KOPT-K1 (cell line): Measurements from ENCODE around the gene SPG7.

Experiments
- H3K27ac ChIP-seq: fragments of 200-600 bp; sonication (generic); 2 replicates; pipeline ENCODE4 v1.5.1; 2016; ENCODE audit warnings: antibody characterized with exemption, mild to moderate bottlenecking, low read depth, low read length; ENCODE audit not compliant: poor library complexity, severe bottlenecking
- H3K36me3 ChIP-seq: fragments of 200-600 bp; sonication (generic); 2 replicates; pipeline ENCODE4 v1.5.1; 2017; ENCODE audit warnings: antibody characterized with exemption, mild to moderate bottlenecking, low read length, moderate library complexity; ENCODE audit not compliant: insufficient read depth
- H3K9me3 ChIP-seq: fragments of 200-600 bp; sonication (generic); 2 replicates; pipeline ENCODE4 v1.5.1; 2017; ENCODE audit warnings: antibody characterized with exemption, low read length, mild to moderate bottlenecking; ENCODE audit not compliant: insufficient read depth, poor library complexity, severe bottlenecking

SPG7 gene

GRCh38 chr16:89595330-89596060, 87.3 kb downstream of the SPG7 start:
- Histone ChIP-seq H3K36me3 (peaks cover 13% of the 10 kb centered on the region; the same call in 1 of the 2 replicates), H3K27ac (peak overlapping the region; percentile 79)

GRCh38 chr16:89596061-89596689, 88.0 kb downstream of the SPG7 start:
- no peaks in the 10 kb centered on the region for H3K9me3 ChIP-seq
- peak overlapping the region; percentile 79 for H3K27ac ChIP-seq
- peaks cover 13% of the 10 kb centered on the region; the same call in 1 of the 2 replicates for H3K36me3 ChIP-seq

More at GRCh38 chr16:89595330-89596060, 87.3 kb downstream of the SPG7 start:
- H3K9me3 ChIP-seq = no peaks in the 10 kb centered on the region

GRCh38 chr16:89596957-89597649, 88.9 kb downstream of the SPG7 start:
- H3K27ac ChIP-seq = peak overlapping the region; percentile 79

GRCh38 chr16:89598199-89598598, 90.0 kb downstream of the SPG7 start:
- H3K27ac ChIP-seq = no peak overlapping the region
- peaks cover 13% of the 10 kb centered on the region; the same call in 1 of the 2 replicates for H3K36me3 ChIP-seq
- H3K9me3 ChIP-seq = no peaks in the 10 kb centered on the region

More at GRCh38 chr16:89596957-89597649, 88.9 kb downstream of the SPG7 start:
- Histone ChIP-seq H3K36me3 (peaks cover 13% of the 10 kb centered on the region; the same call in 1 of the 2 replicates), H3K9me3 (no peaks in the 10 kb centered on the region)

- H3K9me3 ChIP-seq = no peaks in the 10 kb centered on the region
- H3K36me3 ChIP-seq = peaks cover 13% of the 10 kb centered on the region; the same call in 1 of the 2 replicates
- H3K27ac ChIP-seq = peak overlapping the region; percentile 39
Observed at GRCh38 chr16:89599451-89599858, 91.3 kb downstream of the SPG7 start.

- H3K27ac ChIP-seq = peak overlapping the region; percentile 39
- no peaks in the 10 kb centered on the region for H3K9me3 ChIP-seq
- peaks cover 13% of the 10 kb centered on the region; the same call in 1 of the 2 replicates for H3K36me3 ChIP-seq
Observed at GRCh38 chr16:89599902-89600301, 91.7 kb downstream of the SPG7 start.

GRCh38 chr16:89600427-89600826, 92.2 kb downstream of the SPG7 start:
- no peaks in the 10 kb centered on the region for H3K9me3 ChIP-seq
- peaks cover 8% of the 10 kb centered on the region; the same call in 1 of the 2 replicates for H3K36me3 ChIP-seq
- peak overlapping the region; percentile 39 for H3K27ac ChIP-seq

GRCh38 chr16:89600956-89601355, 92.8 kb downstream of the SPG7 start:
- Histone ChIP-seq H3K27ac (no peak overlapping the region), H3K36me3 (peaks cover 3% of the 10 kb centered on the region; the same call in 1 of the 2 replicates), H3K9me3 (no peaks in the 10 kb centered on the region)

GRCh38 chr16:89601906-89602272, 93.7 kb downstream of the SPG7 start:
- no peaks in the 10 kb centered on the region for H3K36me3 ChIP-seq
- H3K27ac ChIP-seq = peak overlapping the region; percentile 64
- H3K9me3 ChIP-seq = no peaks in the 10 kb centered on the region

- Histone ChIP-seq H3K27ac (peak overlapping the region; percentile 64), H3K36me3 (no peaks in the 10 kb centered on the region), H3K9me3 (no peaks in the 10 kb centered on the region)
Observed at GRCh38 chr16:89602273-89602951, 94.2 kb downstream of the SPG7 start.

GRCh38 chr16:89602952-89603590, 94.9 kb downstream of the SPG7 start:
- Histone ChIP-seq H3K27ac (peak overlapping the region; percentile 64), H3K9me3 (no peaks in the 10 kb centered on the region), H3K36me3 (no peaks in the 10 kb centered on the region)

- Histone ChIP-seq H3K9me3 (no peaks in the 10 kb centered on the region), H3K27ac (peak overlapping the region; percentile 97), H3K36me3 (no peaks in the 10 kb centered on the region)
Observed at GRCh38 chr16:89604764-89605163, 96.6 kb downstream of the SPG7 start.

- H3K36me3 ChIP-seq = no peaks in the 10 kb centered on the region
- H3K27ac ChIP-seq = peak overlapping the region; percentile 97
- no peaks in the 10 kb centered on the region for H3K9me3 ChIP-seq
Observed at GRCh38 chr16:89605186-89605970, 97.2 kb downstream of the SPG7 start.

GRCh38 chr16:89606006-89606405, 97.8 kb downstream of the SPG7 start:
- H3K27ac ChIP-seq = peak overlapping the region; percentile 97
- no peaks in the 10 kb centered on the region for H3K9me3 ChIP-seq
- H3K36me3 ChIP-seq = no peaks in the 10 kb centered on the region
